Measurements from ENCODE around the gene CREBL2. TPM values are rescaled to one million over a fixed set of nuclear protein-coding genes. Genes with fewer than 3 reads are reported as not detected.

The CREBL2 gene
- total RNA-seq, 1 donor from 2014 or later, result 14.9 TPM

- no peaks in the 10 kb centered on the region for H3K4me1 ChIP-seq
- no peaks in the 10 kb centered on the region for H3K36me3 ChIP-seq
- no peak overlapping the region for H3K4me3 ChIP-seq
- no peak for DNase-seq
- intact Hi-C loops (cut with micrococcal nuclease), result no loop called here
- no peak for TF ChIP-seq CTCF (IDR thresholded peaks at IDR 0.05; ENCODE audit: borderline replicate concordance)
- H3K27me3 ChIP-seq (ENCODE audit: low read depth), result peaks cover 5% of the 10 kb centered on the region
- no peaks in the 10 kb centered on the region for H3K9me3 ChIP-seq (replicated peaks)
- H3K27ac ChIP-seq (replicated peaks), result no peak overlapping the region
Measured at GRCh38 chr12:12663644-12664294, 52.1 kb downstream of the CREBL2 start.

- Histone ChIP-seq H3K9me3 (replicated peaks) (no peaks in the 10 kb centered on the region), H3K27me3 (ENCODE audit: low read depth) (peaks cover 5% of the 10 kb centered on the region), H3K4me1 (no peaks in the 10 kb centered on the region), H3K27ac (replicated peaks) (no peak overlapping the region), H3K36me3 (no peaks in the 10 kb centered on the region), H3K4me3 (no peak overlapping the region)
- intact Hi-C loops (cut with micrococcal nuclease), result no loop called here
- TF ChIP-seq CTCF (IDR thresholded peaks at IDR 0.05; ENCODE audit: borderline replicate concordance), result no peak
- no peak for DNase-seq
Measured at GRCh38 chr12:12665194-12665593, 53.5 kb downstream of the CREBL2 start.

GRCh38 chr12:12668005-12668404 is 56.3 kb downstream of the CREBL2 start:
- Histone ChIP-seq H3K4me1 (no peaks in the 10 kb centered on the region), H3K27me3 (ENCODE audit: low read depth) (peaks cover 5% of the 10 kb centered on the region), H3K9me3 (replicated peaks) (no peaks in the 10 kb centered on the region), H3K4me3 (no peak overlapping the region), H3K27ac (replicated peaks) (no peak overlapping the region), H3K36me3 (no peaks in the 10 kb centered on the region)
- no peak for TF ChIP-seq CTCF (IDR thresholded peaks at IDR 0.05; ENCODE audit: borderline replicate concordance)
- intact Hi-C loops (cut with micrococcal nuclease), result no loop called here
- DNase-seq, result no peak

GRCh38 chr12:12669020-12669419 is 57.3 kb downstream of the CREBL2 start:
- no peaks in the 10 kb centered on the region for H3K4me1 ChIP-seq
- H3K9me3 ChIP-seq (replicated peaks), result no peaks in the 10 kb centered on the region
- H3K36me3 ChIP-seq, result no peaks in the 10 kb centered on the region
- no peak for TF ChIP-seq CTCF (IDR thresholded peaks at IDR 0.05; ENCODE audit: borderline replicate concordance)
- H3K4me3 ChIP-seq, result no peak overlapping the region
- no peak overlapping the region for H3K27ac ChIP-seq (replicated peaks)
- H3K27me3 ChIP-seq (ENCODE audit: low read depth), result peaks cover 5% of the 10 kb centered on the region
- intact Hi-C loops (cut with micrococcal nuclease), result no loop called here
- no peak for DNase-seq

GRCh38 chr12:12671850-12672660 is 60.4 kb downstream of the CREBL2 start:
- DNase-seq, result no peak
- no peak for TF ChIP-seq CTCF (IDR thresholded peaks at IDR 0.05; ENCODE audit: borderline replicate concordance)
- intact Hi-C loops (cut with micrococcal nuclease), result no loop called here
- H3K4me3 ChIP-seq, result no peak overlapping the region
- no peaks in the 10 kb centered on the region for H3K9me3 ChIP-seq (replicated peaks)
- no peaks in the 10 kb centered on the region for H3K4me1 ChIP-seq
- no peak overlapping the region for H3K27ac ChIP-seq (replicated peaks)
- peaks cover 5% of the 10 kb centered on the region for H3K27me3 ChIP-seq (ENCODE audit: low read depth)
- H3K36me3 ChIP-seq, result no peaks in the 10 kb centered on the region
